ENCODE results near the gene PDZD8. TPM values are rescaled to one million over a fixed set of nuclear protein-coding genes. Genes with fewer than 3 reads are reported as not detected.

Gene PDZD8
- total and polyA plus RNA-seq, 2 donors (not counting 3 experiments of a cell fraction or from before 2014, with no cell fraction given) = 5.9 to 22.6 TPM

- CTCF ChIA-PET = no interaction called here
- no peak for FAIRE-seq
Measured at GRCh38 chr10:117390420-117390819, 15.2 kb upstream of the PDZD8 start.

More at GRCh38 chr10:117390420-117390819, 15.2 kb upstream of the PDZD8 start:
- no TSS peak for BruUV-seq (replicated peaks)
- Histone ChIP-seq H3K9me1 (replicated peaks; ENCODE audit: control insufficient read depth, extremely low read depth, insufficient read depth, low read length) (no peaks in the 10 kb centered on the region), H3K4me2 (ENCODE audit: insufficient read depth, low read length) (no peak overlapping the region), H4K20me1 (replicated peaks; ENCODE audit: control insufficient read depth, extremely low read depth, insufficient read depth, low read length) (no peaks in the 10 kb centered on the region), H2AFZ (ENCODE audit: low read depth, low read length) (no peak overlapping the region), H3K4me3 (replicated peaks in 1 of 3; ENCODE audit: insufficient read depth in 1 of 3, low read depth in 1 of 3, low read length in 3 of 3) (no peak overlapping the region), H3K9me3 (replicated peaks; ENCODE audit: control insufficient read depth, insufficient read depth, low read length) (no peaks in the 10 kb centered on the region), H3K27me3 (ENCODE audit: control insufficient read depth in 2 of 2, insufficient read depth in 2 of 2, low read length in 2 of 2) (peaks cover 6 to 29% of the 10 kb centered on the region in 2 experiments), H3K79me2 (ENCODE audit: control insufficient read depth, insufficient read depth, low read length) (no peaks in the 10 kb centered on the region), H3K9ac (replicated peaks; ENCODE audit: extremely low read depth, insufficient read depth, low read length) (no peak overlapping the region), H3K36me3 (ENCODE audit: control insufficient read depth in 2 of 2, extremely low read depth in 1 of 2, insufficient read depth in 2 of 2, low read length in 2 of 2) (no peaks in the 10 kb centered on the region), H3K4me1 (ENCODE audit: control insufficient read depth, extremely low read depth, insufficient read depth, low read length) (no peaks in the 10 kb centered on the region), H3K27ac (ENCODE audit: insufficient read depth, low read depth, low read length) (no peak overlapping the region)
- TF ChIP-seq POLR2AphosphoS5 (IDR thresholded peaks at IDR 0.05; ENCODE audit: insufficient read depth, low read depth, low read length) (no peak), JUN (IDR thresholded peaks at IDR 0.05; ENCODE audit: borderline replicate concordance, insufficient read depth, insufficient read length, low read depth) (no peak), EZH2 (IDR thresholded peaks at IDR 0.05; ENCODE audit: borderline replicate concordance, low read depth, low read length, severe bottlenecking) (no peak), POLR2A (IDR thresholded peaks at IDR 0.05; ENCODE audit: low read depth, low read length) (no peak), MYC (IDR thresholded peaks at IDR 0.05; ENCODE audit: low read depth, low read length) (no peak), GATA2 (IDR thresholded peaks at IDR 0.05; ENCODE audit: insufficient read depth, insufficient read length, low read depth, low read length) (no peak)
- TF ChIP-seq, protein P1, sequence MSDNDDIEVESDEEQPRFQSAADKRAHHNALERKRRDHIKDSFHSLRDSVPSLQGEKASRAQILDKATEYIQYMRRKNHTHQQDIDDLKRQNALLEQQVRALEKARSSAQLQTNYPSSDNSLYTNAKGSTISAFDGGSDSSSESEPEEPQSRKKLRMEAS (IDR thresholded peaks at IDR 0.05; ENCODE audit: insufficient read depth, insufficient read length) = no peak
- TF ChIP-seq, protein P2, sequence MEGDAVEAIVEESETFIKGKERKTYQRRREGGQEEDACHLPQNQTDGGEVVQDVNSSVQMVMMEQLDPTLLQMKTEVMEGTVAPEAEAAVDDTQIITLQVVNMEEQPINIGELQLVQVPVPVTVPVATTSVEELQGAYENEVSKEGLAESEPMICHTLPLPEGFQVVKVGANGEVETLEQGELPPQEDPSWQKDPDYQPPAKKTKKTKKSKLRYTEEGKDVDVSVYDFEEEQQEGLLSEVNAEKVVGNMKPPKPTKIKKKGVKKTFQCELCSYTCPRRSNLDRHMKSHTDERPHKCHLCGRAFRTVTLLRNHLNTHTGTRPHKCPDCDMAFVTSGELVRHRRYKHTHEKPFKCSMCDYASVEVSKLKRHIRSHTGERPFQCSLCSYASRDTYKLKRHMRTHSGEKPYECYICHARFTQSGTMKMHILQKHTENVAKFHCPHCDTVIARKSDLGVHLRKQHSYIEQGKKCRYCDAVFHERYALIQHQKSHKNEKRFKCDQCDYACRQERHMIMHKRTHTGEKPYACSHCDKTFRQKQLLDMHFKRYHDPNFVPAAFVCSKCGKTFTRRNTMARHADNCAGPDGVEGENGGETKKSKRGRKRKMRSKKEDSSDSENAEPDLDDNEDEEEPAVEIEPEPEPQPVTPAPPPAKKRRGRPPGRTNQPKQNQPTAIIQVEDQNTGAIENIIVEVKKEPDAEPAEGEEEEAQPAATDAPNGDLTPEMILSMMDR (IDR thresholded peaks at IDR 0.05; ENCODE audit: extremely low read depth in 1 of 2, insufficient read depth in 1 of 2, low read depth in 1 of 2, low read length in 2 of 2) = no peak
- dilution Hi-C loops (cut with MboI; ENCODE audit: extremely low pct_ligation_motif_present, low sequenced_read_pairs) (no loop called here), intact Hi-C loops (cut with micrococcal nuclease) (no loop called here)
- DNase-seq (ENCODE audit: low read depth, low spot score) = no peak
- POLR2A ChIA-PET = no interaction called here
